HuH-7 (cell line): ENCODE measurements around the gene MYPOP.
A peak's percentile ranks its signal among the peaks of the same experiment; 100 is the strongest.
"Not testable (repeated sequence)": the region's sequence is repeated elsewhere in the genome, so short reads cannot be mapped to it uniquely, and the experiment has no call there.

Experiments used
- DNase-seq: peaks from one replicate; pipeline ENCODE4 v3.0.0; 2011; ENCODE audit warnings: low spot score

Gene MYPOP

DNA sequence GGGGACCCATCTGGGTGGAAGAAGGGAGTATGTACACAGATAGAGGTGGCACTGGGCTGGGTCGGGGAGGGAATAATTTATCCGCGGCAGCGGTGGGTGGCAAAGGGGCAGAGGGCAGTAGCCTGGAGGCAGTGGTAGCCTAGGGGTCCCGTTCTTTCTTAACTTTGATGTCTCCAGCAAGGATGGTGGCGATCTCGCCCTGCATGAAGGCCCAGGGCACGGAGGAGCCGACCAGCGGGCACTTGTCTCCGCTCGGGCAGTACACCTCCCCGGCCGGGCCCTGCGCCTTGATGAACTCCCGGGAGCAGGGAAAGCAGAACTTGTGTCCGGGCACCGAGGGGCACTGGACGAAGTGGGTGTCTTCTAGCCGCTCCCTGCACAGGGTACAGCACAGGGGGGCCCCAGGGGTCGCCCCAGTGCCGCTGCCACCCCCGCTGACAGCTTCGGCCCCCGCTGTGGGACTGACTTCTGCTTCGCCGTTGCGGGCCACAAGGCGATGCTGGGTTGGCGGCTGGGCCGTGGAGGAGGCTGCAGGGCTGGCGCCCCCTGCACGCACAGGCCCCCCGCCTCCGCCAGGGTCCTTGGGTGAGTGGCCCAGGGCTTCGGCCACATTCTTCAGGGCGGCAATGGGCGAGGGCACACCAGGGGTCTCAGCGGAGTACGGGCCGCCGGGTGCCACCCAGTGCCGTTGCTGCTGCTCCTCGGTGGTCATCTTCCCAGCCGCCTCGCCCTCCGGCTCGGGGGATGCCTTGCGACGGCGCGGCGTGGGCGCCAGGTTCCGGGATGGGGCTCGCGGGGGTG is 18.3 kb downstream of the MYPOP start:
- DNase-seq, result no peak

DNA sequence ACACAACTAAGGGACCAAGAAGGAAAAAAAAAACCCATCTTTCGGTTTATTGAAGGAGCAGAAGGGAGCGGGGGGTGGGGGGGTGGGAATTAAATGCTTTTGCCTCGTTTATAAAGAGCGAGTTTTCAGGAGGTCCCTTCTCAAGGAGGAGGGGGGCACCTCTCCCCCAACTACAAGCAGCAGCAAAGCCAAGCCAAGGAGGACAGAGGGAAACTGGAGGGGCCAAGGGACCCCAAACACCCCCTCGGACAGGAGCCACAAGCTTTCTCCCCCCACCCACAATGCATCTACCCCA is 18.9 kb downstream of the MYPOP start:
- DNase-seq, result no peak

DNA sequence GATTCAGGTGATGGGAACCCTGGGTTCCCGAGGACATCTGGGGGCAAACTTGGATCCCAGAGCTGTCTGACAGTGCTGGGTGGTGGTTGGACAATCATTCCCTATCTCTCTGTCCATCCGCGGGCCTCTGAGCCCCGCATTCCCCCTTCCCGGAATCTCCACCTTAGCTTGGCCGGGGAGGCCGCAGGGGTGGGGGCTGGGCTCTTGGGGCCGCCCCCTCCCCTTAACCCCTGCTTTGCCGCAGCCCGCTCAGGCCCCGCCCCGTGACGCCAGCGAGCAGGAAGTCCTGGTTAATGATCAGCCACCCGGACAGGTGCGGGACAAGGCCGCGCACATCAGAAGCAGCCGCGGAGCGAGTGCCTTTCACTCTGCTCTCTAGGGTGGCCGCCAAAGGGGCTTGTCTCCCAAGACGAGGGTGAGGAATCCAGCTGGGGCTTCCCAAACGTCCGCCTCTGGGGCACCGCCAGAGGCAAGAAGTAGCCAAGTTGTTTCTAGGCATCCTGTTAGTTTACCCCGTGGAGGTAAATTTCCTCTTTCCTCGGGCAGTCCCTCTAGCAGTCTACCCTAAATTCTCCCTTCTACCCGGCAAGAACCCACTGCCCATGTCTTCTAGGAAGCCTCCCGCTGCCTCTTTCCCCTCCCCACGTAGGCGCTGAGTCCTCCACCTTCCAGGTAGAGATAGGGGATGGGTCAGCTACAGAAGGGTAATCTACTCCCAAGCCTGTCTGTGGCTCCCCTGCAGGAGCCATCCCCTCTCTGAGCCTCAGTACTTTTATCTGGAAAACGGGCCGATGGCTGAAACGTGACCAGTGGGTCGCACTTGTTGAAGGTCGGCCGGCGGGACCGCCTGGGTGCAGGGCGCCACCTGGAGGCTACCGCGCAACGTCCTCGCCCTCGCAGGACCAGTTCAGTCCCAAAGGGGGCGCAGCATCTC is 19.5 kb downstream of the MYPOP start:
- peak; percentile 86 for DNase-seq

DNA sequence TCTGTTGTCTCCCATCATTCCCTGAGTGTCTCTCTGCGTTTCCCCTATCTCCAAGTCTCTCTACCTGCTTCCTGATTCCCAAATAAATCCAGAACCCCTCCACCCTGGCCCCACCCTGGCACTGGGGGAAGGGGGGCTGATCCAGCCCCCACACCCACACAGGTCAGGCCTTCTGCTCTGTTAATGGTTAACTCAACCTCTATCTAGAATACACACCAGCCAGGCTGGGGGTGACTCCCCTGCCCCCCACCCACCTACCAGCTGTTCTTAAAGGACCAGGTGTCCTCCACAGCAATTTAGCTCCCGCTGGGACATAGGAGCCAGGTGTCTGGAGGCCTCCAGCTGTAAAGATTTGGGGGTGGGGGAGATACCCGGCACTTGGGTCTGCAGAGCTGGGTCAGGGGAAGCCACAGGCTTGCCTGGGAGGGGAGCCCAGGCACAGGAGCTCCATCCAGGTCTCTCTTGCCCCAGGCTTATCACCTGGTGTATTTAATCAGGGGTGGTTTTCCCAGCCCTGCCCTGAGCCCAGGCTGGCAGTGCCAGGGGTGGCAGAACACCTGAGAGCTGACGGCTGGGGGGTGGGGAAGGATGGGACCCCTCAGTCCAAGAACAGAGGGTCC is 20.4 kb downstream of the MYPOP start:
- peak; percentile 84 for DNase-seq

DNA sequence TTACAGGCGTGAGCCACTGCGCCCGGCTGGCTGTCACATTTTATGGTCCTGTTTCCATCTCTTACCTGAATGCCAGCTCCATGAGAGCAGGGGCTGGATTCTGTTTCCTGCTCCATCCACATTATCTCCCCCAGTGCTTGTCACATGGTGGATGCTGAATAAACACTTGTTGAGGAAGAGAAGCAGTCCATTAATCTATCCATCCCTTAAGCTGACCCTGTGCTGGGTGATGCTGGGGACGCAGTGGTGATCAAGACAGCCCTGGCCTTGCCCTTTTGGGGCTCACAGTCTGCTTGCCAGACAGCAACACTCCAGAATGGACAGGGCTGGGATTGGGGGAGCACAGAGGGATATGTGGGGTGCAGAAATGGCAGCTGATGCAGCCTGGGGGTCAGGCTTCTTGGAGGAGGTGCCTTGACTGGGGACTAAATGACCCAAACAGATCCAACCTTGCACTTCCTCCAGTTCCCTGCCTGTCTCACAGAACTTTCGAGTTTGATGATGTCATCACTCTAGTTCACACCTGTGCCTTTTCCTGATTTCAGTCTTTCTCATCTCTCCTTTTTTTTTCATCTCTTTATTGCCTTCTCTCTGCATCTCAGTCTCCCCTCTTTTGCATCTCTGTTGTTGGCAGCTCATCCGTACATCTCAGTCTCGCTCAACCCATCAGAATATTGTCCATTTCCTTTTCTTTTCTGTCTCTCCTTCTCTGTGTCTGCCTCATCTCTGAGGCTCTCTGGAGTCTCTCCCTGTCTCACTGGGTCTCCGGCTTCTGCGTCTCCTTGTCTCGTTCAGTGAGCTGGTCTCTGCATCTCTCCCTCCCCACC is 21.1 kb downstream of the MYPOP start:
- no peak for DNase-seq

DNA sequence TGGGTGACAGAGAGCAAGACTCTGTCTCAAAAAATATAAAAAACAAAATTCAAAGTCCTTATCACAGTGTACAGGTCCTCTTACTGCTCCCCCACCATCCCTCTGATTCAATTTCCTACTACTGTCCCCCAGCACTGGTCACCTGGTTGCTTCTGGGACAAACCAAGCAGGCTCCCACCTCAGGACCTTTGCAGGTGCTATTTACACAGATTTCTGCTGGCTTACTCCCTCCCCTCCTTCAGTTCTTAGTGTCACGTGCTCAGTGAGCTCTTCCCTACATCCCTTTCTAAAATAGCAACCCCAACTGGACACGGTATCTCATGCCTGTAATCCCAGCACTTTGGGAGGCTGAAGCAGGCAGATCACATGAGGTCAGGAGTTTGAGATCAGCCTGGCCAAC is 22.4 kb downstream of the MYPOP start:
- DNase-seq, result no peak

DNA sequence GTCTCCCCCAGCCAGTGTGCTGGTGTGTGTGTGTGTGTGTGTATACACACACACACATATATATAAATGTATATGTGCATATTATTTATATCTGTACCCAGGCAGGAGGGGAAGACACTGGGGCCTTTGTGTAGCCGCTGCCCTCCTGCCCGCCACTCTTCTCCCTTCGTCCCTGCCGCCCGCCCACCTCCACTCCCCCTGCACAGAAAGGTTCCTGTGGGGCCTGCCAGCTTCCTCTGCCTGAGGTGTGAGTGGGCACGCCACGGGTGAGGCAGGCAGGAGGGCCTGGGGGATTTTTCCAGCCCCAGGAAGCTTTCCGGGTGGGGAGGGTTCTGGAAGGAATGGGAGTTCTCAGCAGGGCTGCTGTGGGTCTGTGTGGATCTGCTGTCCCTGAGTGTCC is 23.4 kb downstream of the MYPOP start:
- DNase-seq, result no peak

DNA sequence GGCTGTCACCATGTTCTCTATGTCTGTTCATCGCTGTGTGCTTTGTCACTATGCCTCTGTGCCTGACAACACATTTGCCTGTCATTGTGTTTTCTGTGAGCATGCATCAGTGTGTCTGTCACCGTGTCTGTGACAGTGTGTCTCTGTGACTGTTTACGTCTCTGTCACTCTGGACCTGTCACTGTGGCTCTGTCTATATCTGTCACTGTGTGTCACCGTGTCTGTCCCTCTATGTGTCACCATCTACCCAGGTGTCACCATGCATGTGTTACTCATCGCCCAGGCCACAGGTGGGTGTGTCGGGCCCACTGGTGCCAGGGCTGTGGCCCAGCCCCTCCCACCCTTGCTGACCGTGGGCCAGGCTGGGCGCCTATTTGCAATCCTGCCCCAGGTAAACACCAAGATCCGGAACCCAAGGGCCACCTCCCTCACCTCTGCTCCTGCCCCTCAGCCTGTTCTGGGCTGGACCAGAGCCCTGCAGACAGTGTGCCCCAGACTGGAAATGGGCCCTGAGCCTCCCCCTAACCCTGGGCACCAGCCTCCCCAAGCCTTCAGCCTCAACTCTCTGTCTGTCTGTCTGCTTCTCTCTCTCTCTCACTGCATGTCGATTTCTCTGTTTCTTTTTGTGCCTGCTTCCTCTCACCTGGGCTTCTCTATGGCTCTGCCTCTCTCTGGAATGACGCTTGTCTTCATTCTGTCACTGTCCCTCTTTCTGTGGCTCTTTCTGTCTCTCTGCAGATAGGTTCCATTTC is 24.2 kb downstream of the MYPOP start:
- DNase-seq, result no peak

DNA sequence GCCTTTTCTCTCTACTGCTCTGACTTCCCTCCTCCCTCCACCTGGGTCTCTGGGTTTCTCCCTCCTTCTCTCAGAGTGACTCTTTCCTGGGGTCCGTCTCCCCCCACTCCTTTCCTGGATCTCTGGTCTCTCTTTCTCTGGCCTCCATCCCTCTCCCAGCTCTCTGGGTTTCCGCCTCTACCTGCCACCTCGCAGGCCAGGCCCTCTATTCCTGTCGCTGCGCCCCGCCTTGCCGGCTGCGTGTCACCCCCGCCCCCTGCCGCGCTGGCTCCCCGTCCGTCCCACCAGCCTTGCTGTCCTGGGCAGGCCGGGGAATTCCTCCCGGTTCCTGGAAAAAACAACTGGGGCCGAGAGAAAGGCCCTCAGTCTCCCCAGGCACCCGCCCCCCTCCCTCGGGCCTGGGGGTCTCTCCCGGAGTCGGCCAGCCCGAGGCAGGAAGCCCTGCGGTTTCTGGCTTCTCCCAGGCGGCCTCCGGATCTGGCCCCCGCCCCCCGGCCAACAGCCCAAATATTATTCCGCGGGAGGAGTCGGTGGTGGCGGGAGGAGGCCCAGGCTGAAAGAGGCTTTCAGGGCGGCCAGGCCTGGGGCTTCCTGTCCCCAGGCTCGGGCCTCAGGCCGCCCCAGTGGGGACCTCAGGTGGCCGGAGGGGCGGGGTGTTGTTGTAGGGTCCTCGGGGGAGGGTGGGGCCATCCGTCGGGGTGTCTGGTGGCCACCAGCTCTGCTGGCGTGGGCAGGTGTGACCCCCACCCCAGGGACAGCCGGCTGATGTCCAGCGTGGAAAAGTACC is 25.8 kb downstream of the MYPOP start:
- DNase-seq, result no peak

DNA sequence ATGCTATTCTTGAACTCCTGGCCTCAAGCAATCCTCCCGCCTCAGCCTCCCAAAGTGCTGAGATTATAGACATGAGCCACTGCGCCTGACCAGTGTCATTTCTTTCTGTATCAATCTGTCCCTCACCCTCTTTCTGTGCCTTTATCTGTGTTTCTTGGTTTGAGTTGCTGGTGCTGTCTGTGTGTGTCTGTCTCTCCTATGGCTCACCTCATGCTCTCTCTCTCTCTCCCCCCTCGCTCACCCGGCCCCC is 26.3 kb downstream of the MYPOP start:
- no peak for DNase-seq

DNA sequence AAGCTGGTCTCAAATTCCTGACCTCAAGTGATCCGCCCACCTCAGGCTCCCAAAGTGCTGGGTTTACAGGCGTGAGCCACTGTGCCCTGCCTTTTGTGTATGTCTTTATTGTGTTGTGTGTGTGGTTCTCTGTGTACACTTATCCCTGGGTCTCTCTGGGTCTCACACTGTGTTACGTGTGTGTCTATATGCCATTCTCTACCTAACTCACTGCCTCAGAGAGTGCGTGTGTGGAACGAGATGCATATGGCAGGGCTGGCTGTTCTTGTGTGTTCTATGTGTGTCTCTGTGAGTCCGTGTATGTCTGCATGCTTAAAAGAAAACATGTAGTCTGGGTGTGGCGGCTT is 27.8 kb downstream of the MYPOP start:
- no peak for DNase-seq

DNA sequence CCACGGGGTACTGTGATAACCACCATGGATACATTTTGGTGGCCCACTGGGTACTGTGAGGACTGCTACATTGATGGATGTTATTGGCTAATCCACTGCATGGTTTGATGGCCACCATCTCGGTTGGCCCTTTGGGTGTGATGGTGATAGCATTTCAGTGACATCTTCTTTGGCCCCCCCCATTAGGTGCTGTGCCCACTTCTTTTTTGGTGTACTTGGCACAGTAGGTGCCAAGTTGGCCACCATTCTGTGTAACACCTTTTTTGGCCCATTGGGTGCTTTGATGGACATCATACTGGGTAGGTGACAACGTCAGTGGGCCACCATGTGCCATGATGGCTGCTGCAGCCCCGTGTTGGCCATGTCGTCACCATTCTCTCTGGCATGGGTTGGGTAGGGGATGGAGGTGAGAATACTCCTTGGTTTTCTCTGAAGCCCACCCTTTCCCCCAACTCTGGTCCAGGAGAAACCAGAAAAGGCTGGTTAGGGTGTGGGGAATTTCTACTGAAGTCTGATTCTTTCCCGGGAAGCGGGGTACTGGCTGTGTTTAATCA is 29.1 kb downstream of the MYPOP start:
- no peak for DNase-seq

DNA sequence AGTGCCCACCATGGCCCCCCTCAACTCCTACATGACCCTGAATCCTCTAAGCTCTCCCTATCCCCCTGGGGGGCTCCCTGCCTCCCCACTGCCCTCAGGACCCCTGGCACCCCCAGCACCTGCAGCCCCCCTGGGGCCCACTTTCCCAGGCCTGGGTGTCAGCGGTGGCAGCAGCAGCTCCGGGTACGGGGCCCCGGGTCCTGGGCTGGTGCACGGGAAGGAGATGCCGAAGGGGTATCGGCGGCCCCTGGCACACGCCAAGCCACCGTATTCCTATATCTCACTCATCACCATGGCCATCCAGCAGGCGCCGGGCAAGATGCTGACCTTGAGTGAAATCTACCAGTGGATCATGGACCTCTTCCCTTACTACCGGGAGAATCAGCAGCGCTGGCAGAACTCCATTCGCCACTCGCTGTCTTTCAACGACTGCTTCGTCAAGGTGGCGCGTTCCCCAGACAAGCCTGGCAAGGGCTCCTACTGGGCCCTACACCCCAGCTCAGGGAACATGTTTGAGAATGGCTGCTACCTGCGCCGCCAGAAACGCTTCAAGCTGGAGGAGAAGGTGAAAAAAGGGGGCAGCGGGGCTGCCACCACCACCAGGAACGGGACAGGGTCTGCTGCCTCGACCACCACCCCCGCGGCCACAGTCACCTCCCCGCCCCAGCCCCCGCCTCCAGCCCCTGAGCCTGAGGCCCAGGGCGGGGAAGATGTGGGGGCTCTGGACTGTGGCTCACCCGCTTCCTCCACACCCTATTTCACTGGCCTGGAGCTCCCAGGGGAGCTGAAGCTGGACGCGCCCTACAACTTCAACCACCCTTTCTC is 30.1 kb downstream of the MYPOP start:
- DNase-seq, result no peak

DNA sequence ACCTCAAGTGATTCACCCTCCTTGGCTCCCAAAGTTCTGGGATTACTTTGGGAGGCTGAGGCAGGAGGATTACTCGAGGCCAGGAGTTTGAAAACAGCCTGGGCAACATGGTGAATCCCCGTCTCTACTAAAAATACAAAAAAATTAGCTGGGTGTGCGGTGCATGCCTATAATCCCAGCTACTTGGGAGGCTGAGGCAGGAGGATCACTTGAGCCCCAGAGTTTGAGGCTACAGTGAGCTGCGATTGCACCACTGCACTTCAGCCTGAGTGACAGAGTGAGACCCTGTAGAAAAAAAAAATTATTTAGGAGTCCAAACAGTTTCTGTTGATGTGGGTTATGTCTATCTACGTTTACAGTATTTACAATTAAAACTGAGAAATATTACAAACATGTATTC is 31.6 kb downstream of the MYPOP start:
- no peak for DNase-seq

DNA sequence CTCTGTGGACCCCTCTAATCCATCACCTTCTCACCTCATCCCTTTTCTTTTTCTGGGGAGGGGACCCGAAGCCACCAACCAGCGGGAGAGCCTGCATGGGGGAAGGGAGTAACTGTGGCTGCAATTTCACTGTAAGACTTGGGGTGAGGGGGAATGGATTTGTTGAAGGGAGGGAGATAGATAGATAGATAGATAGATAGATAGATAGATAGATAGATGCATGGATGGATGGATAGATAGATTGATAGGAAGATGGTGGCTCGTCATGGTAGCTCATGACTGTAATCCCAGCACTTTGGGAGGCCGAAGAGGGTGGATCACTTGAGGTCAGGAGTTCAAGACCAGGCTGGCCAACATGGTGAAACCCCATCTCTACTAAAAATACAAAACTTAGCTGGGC is 35.2 kb downstream of the MYPOP start:
- not testable (repeated sequence) for DNase-seq

DNA sequence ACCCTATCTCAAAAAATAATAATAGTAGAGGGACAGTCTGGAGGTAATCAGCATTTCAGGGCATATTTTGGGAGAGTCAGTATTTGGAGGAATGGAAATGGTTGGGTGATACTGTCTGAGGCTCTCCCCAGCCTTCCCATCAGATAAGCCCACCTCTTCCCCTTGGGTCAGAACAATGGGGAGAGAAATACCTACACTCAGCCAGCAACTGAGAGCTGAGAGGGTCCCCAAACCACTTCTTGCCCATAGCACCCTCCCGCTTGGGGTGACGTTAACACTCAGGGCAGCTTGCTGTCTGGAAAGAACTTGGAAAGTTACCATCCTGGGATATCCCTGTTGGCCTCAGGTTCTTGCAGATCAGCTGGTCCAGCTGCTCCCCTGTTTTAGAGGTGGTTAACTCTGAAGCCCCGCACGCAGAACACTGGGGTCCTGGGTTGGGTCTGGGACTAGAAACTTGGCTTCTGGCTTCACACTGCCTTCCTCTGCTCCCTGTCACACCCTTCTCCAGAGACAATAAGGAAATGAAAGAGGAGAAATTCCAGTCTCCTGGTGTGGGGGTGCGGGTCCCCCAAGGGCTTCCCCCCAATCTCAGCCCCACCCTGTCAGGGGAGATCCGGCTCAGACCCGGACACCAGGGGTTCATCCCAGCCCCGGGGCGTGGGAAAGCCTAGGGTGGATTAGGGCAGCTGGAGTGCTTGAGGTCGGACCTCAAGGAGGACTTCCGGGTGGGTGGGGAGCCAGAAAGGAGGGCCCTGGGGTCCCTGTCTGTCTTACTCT is 35.8 kb downstream of the MYPOP start:
- DNase-seq, result no peak

DNA sequence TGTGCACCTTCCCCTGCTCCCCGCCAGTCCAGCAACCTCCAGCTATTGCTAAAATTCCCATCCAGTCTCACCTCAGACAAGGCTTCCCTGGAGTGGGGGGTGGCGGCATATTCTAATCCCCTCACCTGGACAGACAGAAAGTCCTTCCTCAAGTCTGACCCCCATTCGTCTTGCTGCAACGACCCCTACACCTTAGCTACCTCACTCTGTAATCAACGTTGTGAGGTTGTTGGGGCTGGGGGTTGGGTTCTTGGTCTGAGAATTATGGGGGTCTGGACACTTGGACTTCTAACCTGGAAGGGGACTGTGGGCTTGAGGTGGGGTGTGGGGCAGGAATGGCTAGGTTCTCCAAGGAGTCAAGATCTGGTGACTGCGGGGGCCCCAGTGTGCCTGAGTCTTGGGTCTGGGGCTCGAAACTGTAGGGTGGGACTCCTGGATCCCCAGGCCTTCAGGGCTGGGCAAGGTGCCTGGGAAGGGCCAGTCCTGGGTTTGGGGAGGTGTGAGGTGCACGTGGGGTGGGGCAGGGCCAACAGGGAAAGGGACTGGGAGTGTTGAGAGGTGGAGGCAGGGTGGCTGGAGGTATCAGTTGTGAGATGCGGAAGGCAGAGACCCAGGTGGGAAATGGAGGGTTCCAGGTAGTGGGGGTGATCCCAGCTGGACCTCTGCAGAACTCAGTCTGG is 37.0 kb downstream of the MYPOP start:
- no peak for DNase-seq

DNA sequence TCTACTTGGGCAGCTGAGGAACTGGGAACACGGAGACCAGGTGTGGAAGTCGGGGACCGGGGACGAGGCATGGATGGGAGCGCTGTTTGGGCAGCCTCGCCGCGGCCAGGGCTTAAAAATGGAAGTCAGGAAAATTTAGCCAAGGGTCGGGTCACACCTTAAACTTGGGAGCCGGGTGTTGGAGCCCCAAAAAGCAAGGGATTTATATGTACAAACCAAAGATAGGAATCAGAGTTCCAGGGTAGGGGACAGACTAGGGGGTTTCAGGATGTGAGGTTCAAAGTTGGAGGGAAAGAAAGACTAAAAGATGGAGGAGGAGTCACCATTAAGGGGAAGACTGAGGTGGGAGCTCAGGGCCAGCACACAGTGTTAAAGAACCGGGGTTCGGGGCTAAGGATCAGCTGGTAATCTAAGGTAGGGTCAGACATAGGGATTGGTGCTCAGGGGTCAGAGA is 37.8 kb downstream of the MYPOP start:
- no peak for DNase-seq
